Gastrocnemius medialis (tissue), 4 donors: ENCODE results near the gene KIF1B. TPM values are rescaled to one million over a fixed set of nuclear protein-coding genes. Genes with fewer than 3 reads are reported as not detected.

Experiments used
- ATAC-seq, 2 donors: fragments of 150-250 bp; one replicate each; pipeline ENCODE4 v1.9.1; 2016
- DNase-seq, 2 donors: peaks; one replicate each; pipeline ENCODE4 v3.0.0-alpha.2; 2019
- H3K27ac ChIP-seq, 4 donors: fragments of 200-600 bp; sonication (generic); 1 replicate in 1 of 4; 2 replicates in 3 of 4; pipeline ENCODE4 v1.5.1; 2016 to 2018; ENCODE audit warnings: mild to moderate bottlenecking in 2 of 4, moderate library complexity in 1 of 4
- H3K27me3 ChIP-seq, 3 donors: fragments of 200-600 bp; sonication (generic) in 2 of 3; 1 replicate in 1 of 3; 2 replicates in 2 of 3; pipeline versions ENCODE4 v1.5.1 to v1.6.0; 2016 to 2019; ENCODE audit warnings: mild to moderate bottlenecking in 1 of 3, moderate library complexity in 1 of 3
- H3K36me3 ChIP-seq, 2 donors: fragments of 200-600 bp; sonication (generic) in 1 of 2; one replicate each; pipeline ENCODE4 v1.5.1; 2017 to 2018
- H3K4me1 ChIP-seq, 2 donors: fragments of 200-600 bp; sonication (generic) in 1 of 2; one replicate each; pipeline ENCODE4 v1.5.1; 2016 to 2017; ENCODE audit warnings: mild to moderate bottlenecking in 2 of 2
- H3K4me3 ChIP-seq, 4 donors: fragments of 200-600 bp; sonication (generic) in 3 of 4; 1 replicate in 1 of 4; 2 replicates in 3 of 4; pipeline ENCODE4 v1.5.1; 2016 to 2019; ENCODE audit warnings: mild to moderate bottlenecking in 2 of 4
- H3K9me3 ChIP-seq, 3 donors: fragments of 200-600 bp; sonication (generic) in 2 of 3; 1 replicate in 1 of 3; 2 replicates in 2 of 3; pipeline ENCODE4 v1.5.1; 2016 to 2019
- POLR2A ChIP-seq, 2 donors: fragments of 450-650 bp; IDR thresholded peaks; one replicate each; pipeline ENCODE4 v1.6.1; 2017; ENCODE audit warnings: antibody characterized with exemption in 2 of 2, mild to moderate bottlenecking in 2 of 2, moderate library complexity in 2 of 2
- in situ Hi-C, 4 donors: fragments of 200-750 bp; cut with MboI; loops; one replicate each; pipeline versions ENCODE4 v1.15.0 to v1.8.0; 2017; ENCODE audit warnings: low sequenced_read_pairs in 4 of 4
- intact Hi-C: fragments of 100-400 bp; cut with DNase I; formaldehyde crosslinking; loops from one replicate; pipeline ENCODE4 v1.15.1; 2023; ENCODE audit warnings: low total_unique reads
- total RNA-seq, 4 donors: library from RNA; depleted of rRNA; stranded (reverse); fragments of >200 nt; gene quantifications; one replicate each; pipeline versions ENCODE4 v1.1.0 to v1.2.3, GENCODE V29; 2016
- TF ChIP-seq, protein P1 (sequence below), 5 experiments: fragments of 450-650 bp in 3 of 5; fragments of 200-600 bp in 2 of 5; sonication (generic) in 2 of 5; IDR thresholded peaks in 4 of 5; conservative IDR thresholded peaks in 1 of 5; 1 replicate in 4 of 5; 2 replicates in 1 of 5; pipeline ENCODE4 v1.5.1; 2016 to 2019; ENCODE audit warnings: antibody characterized with exemption in 5 of 5, mild to moderate bottlenecking in 3 of 5, moderate library complexity in 3 of 5

Gene KIF1B
- total RNA-seq, 4 donors from 2014 or later = 203 to 445 (median 306) TPM

DNA sequence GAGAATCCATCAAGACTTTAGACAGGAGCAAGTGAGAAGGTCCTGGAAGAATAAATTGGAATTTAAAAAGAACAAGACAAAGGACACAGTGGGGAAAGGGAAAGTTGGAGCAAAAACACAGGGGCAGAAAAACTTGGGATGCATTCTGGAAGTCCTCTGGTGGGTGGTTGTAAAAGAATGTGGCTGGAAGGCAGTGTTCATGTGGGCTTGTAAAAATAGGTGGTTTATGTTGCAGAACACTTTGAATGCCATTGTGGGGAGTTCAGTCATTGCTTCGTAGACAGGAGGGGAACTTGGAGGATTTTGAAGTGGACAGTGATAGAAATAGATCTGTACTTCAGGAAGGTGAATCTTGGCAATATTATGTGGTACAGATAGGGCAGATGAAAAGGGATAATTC, 15.2 kb downstream of the KIF1B start:
- intact Hi-C loops (no loop called here), in situ Hi-C loops (no loop called here)
- H3K4me1 ChIP-seq = peaks cover 56 to 76% of the 10 kb centered on the region in 2 donors
- no peaks in the 10 kb centered on the region for H3K27me3 ChIP-seq
- ATAC-seq = no peak
- no peak overlapping the region for H3K4me3 ChIP-seq
- H3K9me3 ChIP-seq = no peaks in the 10 kb centered on the region
- no peak for TF ChIP-seq POLR2A (IDR thresholded peaks at IDR 0.05)
- TF ChIP-seq, protein P1, sequence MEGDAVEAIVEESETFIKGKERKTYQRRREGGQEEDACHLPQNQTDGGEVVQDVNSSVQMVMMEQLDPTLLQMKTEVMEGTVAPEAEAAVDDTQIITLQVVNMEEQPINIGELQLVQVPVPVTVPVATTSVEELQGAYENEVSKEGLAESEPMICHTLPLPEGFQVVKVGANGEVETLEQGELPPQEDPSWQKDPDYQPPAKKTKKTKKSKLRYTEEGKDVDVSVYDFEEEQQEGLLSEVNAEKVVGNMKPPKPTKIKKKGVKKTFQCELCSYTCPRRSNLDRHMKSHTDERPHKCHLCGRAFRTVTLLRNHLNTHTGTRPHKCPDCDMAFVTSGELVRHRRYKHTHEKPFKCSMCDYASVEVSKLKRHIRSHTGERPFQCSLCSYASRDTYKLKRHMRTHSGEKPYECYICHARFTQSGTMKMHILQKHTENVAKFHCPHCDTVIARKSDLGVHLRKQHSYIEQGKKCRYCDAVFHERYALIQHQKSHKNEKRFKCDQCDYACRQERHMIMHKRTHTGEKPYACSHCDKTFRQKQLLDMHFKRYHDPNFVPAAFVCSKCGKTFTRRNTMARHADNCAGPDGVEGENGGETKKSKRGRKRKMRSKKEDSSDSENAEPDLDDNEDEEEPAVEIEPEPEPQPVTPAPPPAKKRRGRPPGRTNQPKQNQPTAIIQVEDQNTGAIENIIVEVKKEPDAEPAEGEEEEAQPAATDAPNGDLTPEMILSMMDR (IDR thresholded peaks at IDR 0.05 in 4 of 5, conservative IDR thresholded peaks at IDR 0.05 in 1 of 5) = no peak
- H3K36me3 ChIP-seq = no peaks in the 10 kb centered on the region
- H3K27ac ChIP-seq = peak overlapping the region; percentile 23 to 99 (median 99)
- DNase-seq = no peak

DNA sequence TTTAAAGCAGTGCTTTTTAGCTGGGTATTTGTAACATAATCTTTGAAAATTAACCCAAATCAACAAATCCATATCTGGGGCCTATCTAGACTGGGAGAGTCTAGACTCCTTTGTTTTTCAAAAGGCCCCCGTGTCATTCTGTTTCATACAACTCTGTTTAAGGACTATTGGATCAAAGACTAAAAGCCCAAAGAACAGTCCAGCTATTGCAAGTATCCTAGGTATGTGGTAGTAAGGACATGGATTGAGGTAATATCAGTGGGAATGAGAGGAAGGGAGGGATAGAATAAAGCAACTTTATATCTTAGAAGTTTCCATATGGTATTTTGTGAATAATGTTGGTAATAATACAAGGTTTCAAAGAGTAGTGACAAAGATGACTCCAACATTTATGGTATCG, 18.2 kb downstream of the KIF1B start:
- Histone ChIP-seq H3K4me1 (peaks cover 56 to 63% of the 10 kb centered on the region in 2 donors), H3K36me3 (no peaks in the 10 kb centered on the region), H3K4me3 (no peak overlapping the region), H3K9me3 (no peaks in the 10 kb centered on the region), H3K27me3 (no peaks in the 10 kb centered on the region), H3K27ac (peak overlapping the region; percentile 35 to 99 (median 60))
- intact Hi-C loops (no loop called here), in situ Hi-C loops (no loop called here)
- ATAC-seq = no peak
- no peak for DNase-seq
- TF ChIP-seq POLR2A (IDR thresholded peaks at IDR 0.05) = no peak
- TF ChIP-seq, protein P1 (IDR thresholded peaks at IDR 0.05 in 4 of 5, conservative IDR thresholded peaks at IDR 0.05 in 1 of 5) = no peak

DNA sequence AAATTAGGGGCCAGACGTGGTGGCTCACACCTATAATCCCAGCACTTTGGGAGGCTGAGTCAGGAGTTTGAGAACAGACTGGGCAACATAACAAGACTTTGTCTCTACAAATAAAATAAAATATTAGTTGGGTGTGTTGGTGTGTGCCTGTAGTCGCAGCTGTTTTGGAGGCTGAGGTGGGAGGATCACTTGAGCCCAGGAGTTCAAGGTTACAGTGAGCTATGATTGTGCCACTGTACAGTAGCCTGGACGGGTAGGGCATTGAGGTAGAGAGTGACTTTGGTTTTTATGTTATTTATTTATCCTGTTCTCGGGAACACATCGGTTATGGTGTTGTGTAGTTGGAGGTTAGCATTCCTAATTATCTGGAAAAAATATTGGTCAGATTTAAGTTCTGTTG, 19.5 kb downstream of the KIF1B start:
- intact Hi-C loops (no loop called here), in situ Hi-C loops (no loop called here)
- peaks cover 0 to 10% of the 10 kb centered on the region in 2 donors for H3K36me3 ChIP-seq
- H3K4me3 ChIP-seq = no peak overlapping the region
- peak in 1 of 2 donors; percentile 14 for ATAC-seq
- no peaks in the 10 kb centered on the region for H3K9me3 ChIP-seq
- peaks cover 42 to 51% of the 10 kb centered on the region in 2 donors for H3K4me1 ChIP-seq
- TF ChIP-seq, protein P1 (IDR thresholded peaks at IDR 0.05 in 4 of 5, conservative IDR thresholded peaks at IDR 0.05 in 1 of 5) = no peak
- no peak for TF ChIP-seq POLR2A (IDR thresholded peaks at IDR 0.05)
- no peaks in the 10 kb centered on the region for H3K27me3 ChIP-seq
- peak overlapping the region; percentile 46 to 99 (median 58) for H3K27ac ChIP-seq
- peak in 1 of 2 donors; percentile 4 for DNase-seq

DNA sequence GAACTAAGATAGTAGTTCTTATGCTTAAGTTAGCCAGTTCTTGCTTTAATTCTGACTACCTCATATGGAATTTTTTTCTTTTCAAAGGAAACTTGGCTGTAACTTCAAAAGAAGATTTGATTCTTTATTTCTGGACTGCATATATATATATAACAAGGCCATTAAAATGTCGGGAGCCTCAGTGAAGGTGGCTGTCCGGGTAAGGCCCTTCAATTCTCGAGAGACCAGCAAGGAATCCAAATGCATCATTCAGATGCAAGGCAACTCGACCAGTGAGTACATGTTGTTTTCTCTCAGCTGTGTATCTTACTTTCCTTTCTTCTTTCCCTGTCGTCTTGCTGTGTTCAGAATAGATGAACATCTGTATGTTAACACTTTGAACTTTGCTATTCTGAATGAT, 21.8 kb downstream of the KIF1B start:
- H3K27me3 ChIP-seq = no peaks in the 10 kb centered on the region
- peaks cover 0 to 18% of the 10 kb centered on the region in 2 donors for H3K36me3 ChIP-seq
- H3K4me3 ChIP-seq = peak overlapping the region in 1 of 4 donors; percentile 6
- peaks cover 45 to 48% of the 10 kb centered on the region in 2 donors for H3K4me1 ChIP-seq
- no peaks in the 10 kb centered on the region for H3K9me3 ChIP-seq
- H3K27ac ChIP-seq = peak overlapping the region; percentile 46 to 99 (median 58)
- ATAC-seq (peak; percentile 36 to 48), DNase-seq (no peak)
- in situ Hi-C loops (no loop called here), intact Hi-C loops (no loop called here)
- TF ChIP-seq, protein P1 (IDR thresholded peaks at IDR 0.05 in 4 of 5, conservative IDR thresholded peaks at IDR 0.05 in 1 of 5) = no peak
- TF ChIP-seq POLR2A (IDR thresholded peaks at IDR 0.05) = no peak
